HG02870 (cell line): ENCODE measurements around the gene ZCCHC24.

Source experiments
- ATAC-seq: cut with Tn5 transposase; IDR thresholded peaks from one replicate; pipeline ENCODE4 v1.9.1; 2021; ENCODE audit warnings: mild to moderate bottlenecking, moderate library complexity; ENCODE audit not compliant: unreplicated experiment

Gene ZCCHC24

DNA sequence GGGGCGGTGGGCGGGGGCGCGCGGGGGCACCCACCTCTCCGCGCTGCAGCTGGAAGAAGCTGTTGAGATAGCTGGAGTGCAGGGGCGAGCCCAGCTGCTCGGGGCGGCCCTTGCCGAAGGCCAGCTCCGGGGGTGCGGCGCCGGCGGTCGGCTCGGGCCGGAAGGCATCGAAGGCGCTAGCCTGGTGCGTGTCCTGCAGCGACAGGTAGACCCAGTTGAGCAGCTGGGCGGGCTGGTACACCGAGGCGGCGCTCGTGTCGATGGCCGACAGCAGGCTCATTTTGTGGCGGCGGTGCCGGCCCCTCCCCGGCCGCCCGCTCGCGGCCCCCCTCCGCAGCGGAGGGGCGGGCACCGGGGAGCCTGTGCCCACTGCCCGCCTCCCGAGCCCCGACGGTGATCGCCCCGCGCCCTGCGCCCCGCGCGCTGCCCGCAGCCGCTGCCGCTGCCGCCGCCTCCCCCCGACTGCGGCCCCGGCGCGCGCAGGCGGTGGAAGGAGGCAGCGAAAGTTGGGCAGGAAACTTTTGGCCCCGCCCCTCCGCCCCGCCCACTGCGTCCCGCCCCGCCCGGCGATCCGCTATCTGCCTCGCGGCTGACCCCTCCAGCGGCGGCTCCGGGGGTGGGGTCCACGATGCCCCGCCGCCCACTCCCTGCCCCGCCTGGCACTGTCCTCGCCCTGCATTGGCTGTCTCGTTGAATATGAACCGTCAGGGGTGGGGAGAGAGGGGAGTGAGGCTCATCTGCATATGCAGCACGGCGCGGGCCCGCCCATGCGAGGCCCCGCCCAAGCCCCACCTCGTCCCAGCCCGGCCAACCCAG is at the start of gene ZCCHC24:
ZCCHC24 (minus strand) TSS at position 464 of the 816 bp plus-strand sequence; CDS start at position 280, 184 bp downstream.
- peak; percentile 96 for ATAC-seq

DNA sequence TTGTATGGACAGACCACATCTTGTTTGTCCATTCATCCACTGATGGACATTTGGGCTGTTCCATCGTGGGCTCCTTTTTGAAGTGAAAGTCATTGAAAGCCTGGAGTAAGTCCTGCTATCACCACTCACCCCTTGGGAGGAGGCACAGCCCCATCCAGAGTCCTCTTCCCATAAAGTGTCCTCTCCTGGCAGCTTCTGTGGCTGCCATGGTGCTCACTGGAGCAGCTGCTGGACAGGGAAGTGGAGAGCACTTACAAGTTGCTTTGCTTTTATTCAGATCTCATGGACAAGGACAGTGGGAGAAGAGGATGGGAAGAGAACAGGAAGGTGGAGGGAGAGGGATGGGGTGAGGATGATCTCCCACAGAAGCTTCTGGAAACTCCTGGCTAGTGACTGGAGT is 48.4 kb upstream of the ZCCHC24 start:
- no peak for ATAC-seq

DNA sequence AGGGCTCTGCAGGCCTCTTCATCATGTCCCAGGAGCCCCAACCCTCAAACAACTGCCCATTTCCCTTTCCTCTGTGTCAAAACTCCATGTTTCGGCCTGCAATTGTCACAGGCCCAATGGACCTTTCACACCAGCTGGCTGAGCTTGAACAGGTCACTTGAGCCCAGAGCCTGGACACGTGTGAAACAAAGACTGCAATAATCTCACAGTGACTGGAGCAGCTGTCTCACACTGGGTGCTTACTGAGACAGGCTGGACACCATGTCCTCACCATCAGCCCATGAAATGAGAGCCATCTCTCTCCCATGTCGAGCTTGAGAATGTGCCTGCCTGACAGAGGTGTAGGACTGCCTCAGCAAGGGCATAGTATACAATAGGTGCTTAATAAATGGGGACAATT is 47.4 kb upstream of the ZCCHC24 start:
- ATAC-seq: no peak

- no peak for ATAC-seq
Measured at GRCh38 chr10:79492256-79492655, 46.8 kb upstream of the ZCCHC24 start.

- no peak for ATAC-seq
Measured at GRCh38 chr10:79491143-79491835, 45.9 kb upstream of the ZCCHC24 start.

GRCh38 chr10:79490400-79491142 is 45.1 kb upstream of the ZCCHC24 start:
- ATAC-seq: no peak

DNA sequence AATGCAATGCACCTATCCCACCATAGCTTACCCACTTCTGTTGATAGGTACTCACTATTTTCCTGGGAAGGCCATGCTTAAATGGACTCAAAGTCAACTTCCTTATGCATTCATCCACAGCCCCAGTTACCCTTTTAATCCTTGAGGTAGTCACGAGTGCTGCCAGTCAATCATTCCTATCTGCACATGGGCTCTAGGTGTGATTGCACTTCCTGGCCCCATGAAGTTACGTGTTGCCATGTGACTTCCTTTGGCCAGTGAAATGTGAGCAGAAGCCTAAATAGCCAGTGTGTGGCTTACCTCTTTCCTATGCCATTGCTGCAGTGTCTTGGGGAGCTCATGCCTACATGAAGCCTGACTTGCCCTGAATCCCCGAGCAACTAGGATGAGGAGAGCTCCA is 43.4 kb upstream of the ZCCHC24 start:
- ATAC-seq: no peak

DNA sequence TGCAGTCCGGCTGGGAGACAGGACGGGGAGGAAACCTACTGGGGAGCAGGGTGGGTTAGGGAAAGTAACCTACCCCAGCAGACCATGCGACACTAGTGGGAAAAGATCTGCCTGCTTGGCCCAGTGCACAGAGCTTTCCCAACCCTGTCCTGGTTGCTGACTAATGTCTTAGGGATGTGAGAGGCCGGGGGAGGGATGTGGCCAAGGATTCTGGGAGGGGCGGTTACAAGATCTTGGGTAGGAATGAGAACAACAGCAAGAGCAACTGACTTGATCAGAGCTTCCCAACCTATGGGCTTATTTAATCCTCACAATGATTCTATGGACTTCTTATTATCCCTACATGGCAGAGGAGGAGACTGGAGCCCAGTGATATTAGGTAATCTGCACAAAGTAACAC is 42.9 kb upstream of the ZCCHC24 start:
- no peak for ATAC-seq

DNA sequence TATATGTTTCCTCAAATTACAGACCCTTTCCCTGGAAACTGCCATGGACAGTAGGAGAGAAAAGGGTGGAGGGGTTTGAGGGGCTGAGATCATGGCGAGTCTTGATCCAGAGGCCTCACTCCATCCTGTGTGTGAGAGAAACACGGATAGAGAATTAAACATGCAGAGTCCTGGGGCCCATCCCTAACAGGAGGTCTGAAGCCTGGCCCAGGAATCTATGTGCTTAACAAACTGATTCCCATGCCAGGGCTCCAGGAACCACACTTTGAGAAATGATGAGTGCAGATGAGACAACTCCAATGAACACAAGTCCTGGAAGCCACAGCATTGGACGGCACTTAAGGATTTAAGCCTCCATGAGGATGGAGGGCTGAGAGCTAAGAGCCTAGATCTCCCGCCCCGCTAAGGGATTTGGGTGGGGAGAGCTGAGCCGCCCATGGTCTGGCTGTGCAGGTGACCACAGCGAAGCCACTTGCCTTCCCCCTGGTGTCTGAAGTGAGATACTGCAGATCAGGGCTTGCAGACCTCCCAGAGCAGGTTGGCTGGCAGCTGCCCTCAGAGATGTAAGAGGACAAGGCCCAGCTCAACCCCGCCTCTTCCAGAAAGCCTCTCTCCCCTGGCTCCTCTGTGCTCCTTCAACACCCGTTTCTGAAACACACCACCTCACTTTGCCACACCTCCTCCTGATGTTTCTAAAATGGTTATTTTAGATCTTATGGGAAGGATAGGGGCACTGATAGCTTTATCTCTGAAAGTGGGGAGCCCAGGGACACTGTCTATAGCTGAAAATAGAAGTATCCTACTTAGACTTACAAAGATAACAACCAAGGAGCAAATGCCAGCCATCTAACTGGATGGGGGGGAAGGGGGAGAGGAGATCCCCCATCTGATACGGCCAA is 42.1 kb upstream of the ZCCHC24 start:
- peak; percentile 75 for ATAC-seq

DNA sequence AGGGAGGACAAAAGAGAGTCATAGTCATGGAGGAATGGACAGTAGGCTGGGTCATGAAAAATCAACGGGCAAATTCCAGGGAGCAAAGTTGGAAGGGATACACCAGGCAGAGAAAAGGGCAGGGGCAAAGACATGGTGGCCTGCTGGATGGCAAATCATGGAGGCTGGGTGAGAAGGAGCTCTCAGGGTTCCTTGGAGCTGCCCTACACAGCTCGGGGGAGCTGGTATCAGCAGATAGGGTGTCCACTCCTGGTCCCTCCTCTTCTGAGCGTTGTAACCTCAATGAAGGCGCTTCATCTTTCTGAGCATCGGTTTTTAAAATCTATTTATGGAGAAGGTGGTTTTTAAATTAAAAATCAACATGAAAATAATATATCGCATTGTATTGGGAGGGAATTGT is 39.1 kb upstream of the ZCCHC24 start:
- no peak for ATAC-seq

GRCh38 chr10:79483948-79484347 is 38.5 kb upstream of the ZCCHC24 start:
- no peak for ATAC-seq

DNA sequence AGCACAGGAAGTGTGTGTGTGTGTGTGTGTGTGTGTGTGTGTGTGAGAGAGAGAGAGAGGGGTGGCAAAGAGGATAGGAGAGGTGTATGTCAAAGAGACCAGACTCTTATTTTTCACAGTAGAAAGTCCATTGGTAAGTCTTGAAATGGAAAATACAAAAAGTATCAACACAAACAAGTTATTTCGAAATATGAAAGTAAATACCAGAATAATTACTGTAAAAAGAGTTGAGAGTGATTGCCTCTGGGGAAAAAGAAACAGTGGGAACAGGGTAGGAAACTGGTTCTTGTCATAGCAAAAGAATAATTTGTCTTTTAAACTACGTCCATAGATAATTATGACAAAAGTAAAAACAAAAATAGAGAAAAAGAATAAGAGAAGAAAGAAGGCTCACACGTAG is 37.9 kb upstream of the ZCCHC24 start:
- no peak for ATAC-seq

GRCh38 chr10:79482741-79483140 is 37.3 kb upstream of the ZCCHC24 start:
- ATAC-seq: no peak

GRCh38 chr10:79482304-79482703 is 36.9 kb upstream of the ZCCHC24 start:
- no peak for ATAC-seq

DNA sequence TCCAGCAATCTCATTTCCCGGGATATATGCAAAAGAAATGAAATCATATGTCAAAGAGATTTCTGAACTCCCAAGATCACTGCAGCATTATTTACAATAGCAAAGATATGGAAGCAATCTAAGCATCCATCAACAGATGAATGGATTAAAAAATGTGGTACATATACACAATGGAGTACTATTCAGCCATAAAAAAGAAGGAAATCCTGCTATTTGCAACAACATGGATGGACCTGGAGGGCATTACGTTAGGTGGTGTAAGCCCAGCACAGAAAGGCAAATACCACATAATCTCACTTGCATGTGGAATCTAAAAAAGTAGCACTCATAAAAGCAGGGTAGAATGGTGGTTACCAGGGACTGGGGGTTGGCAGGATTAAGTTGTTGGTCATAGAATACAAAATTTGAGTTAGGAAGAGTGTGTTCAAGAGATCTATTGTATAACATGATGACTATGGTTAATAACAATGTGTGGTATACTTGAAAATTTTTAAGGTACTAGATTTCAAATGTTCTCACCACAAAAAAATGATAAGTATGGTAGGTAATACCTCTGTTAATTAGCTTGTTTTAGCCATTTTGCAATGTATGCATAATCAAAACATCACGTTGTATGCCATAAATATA is 34.0 kb upstream of the ZCCHC24 start:
- no peak for ATAC-seq

DNA sequence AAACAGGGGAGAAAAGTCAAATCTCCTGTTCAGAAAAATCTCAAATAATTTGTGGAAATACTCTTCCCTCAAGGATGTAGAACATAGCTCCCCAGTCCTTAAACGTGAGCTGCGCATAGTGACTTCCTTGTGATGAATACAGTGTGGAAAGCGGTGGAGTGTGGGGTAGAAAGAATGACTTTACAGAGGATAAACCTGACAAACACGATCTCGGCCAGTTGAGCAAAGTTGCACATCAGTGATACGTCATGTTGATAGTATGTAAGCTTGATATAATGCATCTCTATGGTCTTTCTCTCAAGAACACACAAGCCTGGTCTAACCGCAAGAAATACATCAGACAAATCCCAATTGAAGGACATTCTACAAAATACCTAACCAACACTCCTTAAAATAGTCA is 32.0 kb upstream of the ZCCHC24 start:
- no peak for ATAC-seq

GRCh38 chr10:79476645-79477044 is 31.2 kb upstream of the ZCCHC24 start:
- no peak for ATAC-seq

GRCh38 chr10:79475877-79476276 is 30.5 kb upstream of the ZCCHC24 start:
- no peak for ATAC-seq

DNA sequence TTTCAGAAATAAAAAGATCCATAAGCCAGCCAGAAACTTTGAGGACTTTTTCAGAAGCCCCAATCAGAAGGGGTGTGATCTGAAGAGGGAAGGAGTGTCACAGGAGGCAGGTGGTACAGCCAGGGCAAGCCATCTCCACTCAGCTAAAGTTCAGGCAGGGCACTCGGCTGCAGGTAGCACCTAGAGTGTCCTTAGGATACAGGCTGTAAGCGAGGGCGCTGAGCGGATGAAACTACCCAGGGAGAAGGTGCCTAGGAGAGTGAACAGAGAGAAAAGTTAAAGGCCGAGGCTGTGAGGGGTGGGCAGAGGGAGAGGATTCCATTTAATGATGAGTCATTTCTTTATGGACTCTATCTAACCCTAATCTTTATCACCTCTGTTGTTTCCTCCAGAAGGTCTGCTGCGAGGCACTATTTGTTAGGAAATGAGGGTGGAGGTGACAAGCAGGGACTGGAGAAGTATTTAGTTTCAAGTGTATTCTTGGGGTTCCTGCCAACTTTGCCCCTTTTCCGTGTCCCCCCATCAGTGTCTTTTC is 29.8 kb upstream of the ZCCHC24 start:
- ATAC-seq: no peak
